BE2C (cell line): ENCODE measurements around the gene LRP11.
"Not testable (repeated sequence)": the region's sequence is repeated elsewhere in the genome, so short reads cannot be mapped to it uniquely, and the experiment has no call there.

ENCODE experiments used
- DNase-seq: peaks from one replicate; pipeline ENCODE4 v3.0.0-alpha.2; 2020
- H3K27me3 ChIP-seq: fragments of 250-450 bp; sonication (Bioruptor Pico); 2 replicates; pipeline ENCODE4 v1.5.1; 2020; ENCODE audit warnings: mild to moderate bottlenecking
- H3K36me3 ChIP-seq: fragments of 250-450 bp; sonication (Bioruptor Pico); 2 replicates; pipeline ENCODE4 v1.5.1; 2020; ENCODE audit warnings: mild to moderate bottlenecking
- H3K4me1 ChIP-seq: fragments of 250-450 bp; sonication (Bioruptor Pico); 2 replicates; pipeline ENCODE4 v1.5.1; 2020
- H3K4me3 ChIP-seq: 2 replicates; pipeline ENCODE4 v1.5.1; 2011; ENCODE audit warnings: low read depth, low read length
- H3K9me3 ChIP-seq: fragments of 250-450 bp; sonication (Bioruptor Pico); 2 replicates; pipeline ENCODE4 v1.5.1; 2020
- CTCF ChIP-seq: IDR thresholded peaks from 2 replicates; pipeline ENCODE4 v1.5.1; 2012; ENCODE audit warnings: mild to moderate bottlenecking, low read depth, low read length

Gene LRP11

GRCh38 chr6:149895833-149896271 is 31.7 kb upstream of the LRP11 start:
- H3K9me3 ChIP-seq = no peaks in the 10 kb centered on the region
- no peaks in the 10 kb centered on the region; the same call in 1 of the 2 replicates for H3K4me1 ChIP-seq
- peak; percentile 52 for DNase-seq
- no peak overlapping the region for H3K4me3 ChIP-seq
- no peaks in the 10 kb centered on the region for H3K27me3 ChIP-seq
- no peaks in the 10 kb centered on the region for H3K36me3 ChIP-seq
- no peak for TF ChIP-seq CTCF

- Histone ChIP-seq H3K9me3 (no peaks in the 10 kb centered on the region), H3K4me1 (no peaks in the 10 kb centered on the region; the same call in 1 of the 2 replicates), H3K27me3 (no peaks in the 10 kb centered on the region), H3K36me3 (no peaks in the 10 kb centered on the region), H3K4me3 (no peak overlapping the region)
- no peak for DNase-seq
- TF ChIP-seq CTCF = no peak
Observed at GRCh38 chr6:149895048-149895590, 31.0 kb upstream of the LRP11 start.

GRCh38 chr6:149891864-149892263 is 27.7 kb upstream of the LRP11 start:
- not testable (repeated sequence) for H3K9me3 ChIP-seq, H3K27me3 ChIP-seq, DNase-seq, H3K36me3 ChIP-seq, H3K4me1 ChIP-seq, H3K4me3 ChIP-seq

GRCh38 chr6:149891259-149891658 is 27.1 kb upstream of the LRP11 start:
- no peak for TF ChIP-seq CTCF

GRCh38 chr6:149890629-149891045 is 26.5 kb upstream of the LRP11 start:
- H3K27me3 ChIP-seq = no peaks in the 10 kb centered on the region
- no peaks in the 10 kb centered on the region for H3K9me3 ChIP-seq
- TF ChIP-seq CTCF = no peak
- H3K4me1 ChIP-seq = no peaks in the 10 kb centered on the region
- H3K36me3 ChIP-seq = no peaks in the 10 kb centered on the region
- H3K4me3 ChIP-seq = no peak overlapping the region
- DNase-seq = no peak

More at GRCh38 chr6:149891259-149891658, 27.1 kb upstream of the LRP11 start:
- DNase-seq = no peak
- H3K9me3 ChIP-seq = no peaks in the 10 kb centered on the region
- no peak overlapping the region for H3K4me3 ChIP-seq
- no peaks in the 10 kb centered on the region for H3K27me3 ChIP-seq
- no peaks in the 10 kb centered on the region for H3K36me3 ChIP-seq
- H3K4me1 ChIP-seq = no peaks in the 10 kb centered on the region; the same call in 1 of the 2 replicates

- no peak for TF ChIP-seq CTCF
- Histone ChIP-seq H3K4me1 (no peaks in the 10 kb centered on the region), H3K27me3 (peaks cover 4% of the 10 kb centered on the region)
Observed at GRCh38 chr6:149889326-149889725, 25.2 kb upstream of the LRP11 start.

More at GRCh38 chr6:149889326-149889725, 25.2 kb upstream of the LRP11 start:
- Histone ChIP-seq H3K36me3 (no peaks in the 10 kb centered on the region), H3K9me3 (no peaks in the 10 kb centered on the region), H3K4me3 (no peak overlapping the region)
- no peak for DNase-seq
